NOMO-1 treated with DMSO at 0.1 percent for 48 hours (cell line): ENCODE data around the gene ADAM8.

Experiments used
- DNase-seq: peaks from one replicate; lab custom pipeline; 2025; ENCODE audit not compliant: unreplicated experiment; lab: John Stamatoyannopoulos, UW

The ADAM8 gene

DNA sequence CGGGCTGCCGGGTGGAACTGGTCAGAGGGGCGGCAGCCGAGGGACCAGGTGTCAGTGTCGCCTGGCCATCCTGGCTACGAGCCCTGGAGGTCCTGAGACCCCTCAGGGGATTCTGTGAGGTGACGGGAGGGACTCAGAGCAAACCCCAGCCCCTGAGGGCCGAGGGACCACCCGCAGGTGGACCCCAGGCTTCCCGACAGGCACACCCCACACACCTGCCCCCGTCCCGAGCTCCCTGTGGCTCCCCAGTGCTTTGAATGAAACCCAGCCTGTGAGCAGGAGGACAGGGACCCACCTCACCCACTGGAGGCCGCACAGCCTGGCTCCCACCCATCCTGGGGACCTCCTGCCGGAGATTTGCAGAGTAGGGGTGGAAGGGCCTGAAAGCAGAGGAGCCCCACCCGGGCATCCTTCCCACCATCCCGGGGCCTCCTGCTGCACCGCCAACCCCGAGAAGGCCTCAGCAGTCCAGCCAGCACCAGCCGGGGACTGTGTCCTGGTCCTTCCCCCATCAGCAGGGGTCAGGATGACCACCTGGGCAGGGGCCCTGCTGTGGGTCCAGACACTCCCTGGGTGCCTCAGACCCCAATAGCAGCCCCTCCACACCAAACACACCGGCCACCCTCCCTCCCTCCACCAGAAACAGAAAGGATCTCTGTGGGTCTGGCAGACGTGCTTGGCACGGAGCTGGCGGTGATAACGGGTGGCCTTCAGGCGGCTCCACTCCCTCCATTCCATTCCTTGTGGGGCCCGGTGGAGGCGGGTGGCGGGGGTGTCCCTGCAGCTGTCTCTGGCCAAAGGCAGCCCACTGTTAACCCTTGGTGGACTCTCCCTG, 25.1 kb downstream of the ADAM8 start:
- no peak for DNase-seq

DNA sequence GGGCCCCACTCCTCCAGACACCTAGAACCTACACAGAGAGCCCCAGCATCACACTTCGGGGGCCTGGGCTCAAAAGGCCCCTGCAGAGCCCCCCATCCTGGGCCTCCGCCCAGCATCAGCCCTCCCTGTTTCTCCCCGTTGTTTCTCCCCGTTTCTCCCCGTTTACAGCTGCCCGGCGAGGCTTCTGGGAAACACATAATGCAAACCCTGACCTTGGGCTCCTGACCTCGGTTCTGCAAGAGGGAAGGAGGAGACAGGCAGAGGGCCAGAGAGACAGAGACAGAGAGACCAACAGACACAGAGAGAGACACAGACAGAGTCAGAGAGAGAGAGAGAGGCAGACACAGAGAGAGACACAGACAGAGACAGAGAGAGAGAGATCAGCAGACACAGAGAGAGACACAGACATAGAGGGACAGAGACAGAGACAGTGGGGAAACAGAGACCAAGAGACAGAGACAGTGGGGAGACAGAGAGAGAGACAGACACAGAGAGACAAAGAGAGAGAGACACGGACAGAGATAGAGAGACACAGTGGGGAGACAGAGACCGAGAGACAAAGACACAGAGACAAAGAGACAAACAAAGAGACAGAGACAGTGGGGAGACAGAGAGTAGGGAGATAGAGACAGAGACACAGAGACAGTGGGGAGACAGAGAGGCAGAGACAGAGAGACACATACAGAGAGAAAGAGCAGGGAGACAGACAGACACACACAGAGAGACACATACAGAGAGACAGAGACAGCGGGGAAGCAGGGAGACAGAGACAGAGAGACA, 26.5 kb downstream of the ADAM8 start:
- DNase-seq, result no peak

DNA sequence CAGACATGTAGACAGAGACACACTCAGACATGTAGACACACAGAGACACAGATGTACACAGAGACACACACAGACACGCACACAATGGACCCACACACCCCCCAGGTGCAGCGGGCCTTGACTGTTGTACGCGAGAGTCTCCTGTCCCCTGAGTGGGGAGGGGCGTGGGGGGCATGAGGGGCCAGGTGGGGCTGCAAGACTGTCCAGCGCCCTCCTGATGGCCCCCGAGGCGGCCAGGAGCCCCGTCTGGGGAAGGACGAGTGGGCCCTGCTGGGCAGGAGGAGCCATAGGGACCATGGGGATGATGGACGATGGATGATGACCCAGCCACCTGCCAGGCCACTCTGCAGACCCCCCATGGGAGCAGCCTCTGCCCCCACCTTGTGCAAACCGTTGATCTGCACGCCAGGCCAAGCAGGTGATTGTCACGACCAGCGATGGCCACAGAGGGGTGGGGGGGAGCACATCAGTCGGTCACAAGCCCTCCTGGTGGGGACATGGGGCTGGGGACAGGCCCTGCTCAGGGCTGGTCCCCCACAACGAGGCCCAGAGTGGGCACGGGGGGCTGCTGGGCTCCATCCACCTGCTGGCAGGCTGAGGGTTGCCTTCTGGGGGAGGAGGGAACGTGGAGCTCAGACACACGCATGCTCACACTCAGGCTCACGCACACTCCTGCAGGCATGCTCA, 27.4 kb downstream of the ADAM8 start:
- DNase-seq, result no peak

DNA sequence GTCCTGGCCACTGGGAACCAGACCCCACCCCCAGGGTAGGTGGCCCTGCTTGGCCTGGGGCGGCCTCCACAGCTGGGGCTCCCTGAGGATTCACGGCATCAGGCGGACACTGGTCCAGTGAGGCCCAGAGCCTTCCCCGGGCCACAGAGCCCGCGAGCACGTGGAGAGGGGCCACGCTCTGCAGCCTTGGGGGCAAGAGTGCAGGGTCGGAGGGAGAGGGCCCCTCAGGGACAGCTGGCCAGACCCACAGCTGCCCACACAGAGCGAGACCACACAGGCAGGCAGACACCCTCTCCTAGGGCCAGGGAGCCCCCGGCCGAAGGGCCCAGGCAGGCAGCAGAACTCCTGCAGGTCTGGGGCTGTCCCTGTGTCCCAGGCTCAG, 28.3 kb downstream of the ADAM8 start:
- no peak for DNase-seq

DNA sequence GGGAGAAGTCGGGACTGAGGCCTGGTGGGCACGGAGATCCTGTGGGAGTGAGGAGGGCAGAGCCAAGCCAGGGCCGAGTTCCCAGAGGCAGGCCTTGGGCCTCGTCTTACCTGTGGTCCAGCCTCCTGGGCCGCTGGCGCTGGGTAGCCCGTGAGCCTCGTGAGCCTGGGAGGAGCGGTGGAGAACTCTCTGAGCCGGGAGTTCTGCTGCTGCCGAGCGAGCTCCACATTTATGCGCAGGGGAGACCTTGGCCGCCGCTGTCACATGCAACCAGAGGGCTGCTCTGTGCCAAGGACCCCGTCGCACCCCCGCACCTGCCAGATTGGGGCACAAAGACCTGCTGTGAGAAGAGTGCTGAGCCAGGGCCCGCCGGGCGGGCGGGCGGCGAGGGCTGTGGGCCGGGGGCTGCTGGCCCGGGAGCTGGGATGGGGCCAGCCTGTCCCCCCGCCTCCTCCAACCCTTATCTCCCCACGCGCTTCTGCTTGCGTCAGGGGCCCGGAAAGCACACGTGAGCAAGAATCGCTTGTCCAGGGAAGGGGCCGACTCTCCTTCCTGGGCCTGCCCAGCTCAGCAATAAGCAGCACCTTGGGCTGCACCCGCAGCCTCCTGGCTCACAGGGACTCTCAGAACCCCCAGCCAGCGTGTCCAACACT, 28.9 kb downstream of the ADAM8 start:
- no peak for DNase-seq

DNA sequence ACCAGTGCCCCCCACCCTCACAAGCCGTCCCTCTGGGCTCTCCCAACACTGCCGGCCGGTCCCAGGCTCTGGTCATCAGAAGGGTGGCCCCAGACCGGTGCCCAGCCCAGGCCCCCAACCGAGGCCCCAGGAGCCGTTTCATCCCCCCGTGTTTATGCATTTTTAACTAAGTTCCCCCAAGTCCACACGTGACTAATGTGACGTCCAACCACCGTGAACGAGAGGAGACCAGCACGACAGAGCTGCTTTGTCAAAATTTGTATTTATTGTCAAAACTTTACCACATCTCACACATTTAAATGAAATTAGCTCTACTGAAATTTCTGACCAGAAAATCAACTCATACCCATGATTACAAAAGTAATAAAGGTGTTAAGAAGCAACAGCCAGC, 30.4 kb downstream of the ADAM8 start:
- no peak for DNase-seq

DNA sequence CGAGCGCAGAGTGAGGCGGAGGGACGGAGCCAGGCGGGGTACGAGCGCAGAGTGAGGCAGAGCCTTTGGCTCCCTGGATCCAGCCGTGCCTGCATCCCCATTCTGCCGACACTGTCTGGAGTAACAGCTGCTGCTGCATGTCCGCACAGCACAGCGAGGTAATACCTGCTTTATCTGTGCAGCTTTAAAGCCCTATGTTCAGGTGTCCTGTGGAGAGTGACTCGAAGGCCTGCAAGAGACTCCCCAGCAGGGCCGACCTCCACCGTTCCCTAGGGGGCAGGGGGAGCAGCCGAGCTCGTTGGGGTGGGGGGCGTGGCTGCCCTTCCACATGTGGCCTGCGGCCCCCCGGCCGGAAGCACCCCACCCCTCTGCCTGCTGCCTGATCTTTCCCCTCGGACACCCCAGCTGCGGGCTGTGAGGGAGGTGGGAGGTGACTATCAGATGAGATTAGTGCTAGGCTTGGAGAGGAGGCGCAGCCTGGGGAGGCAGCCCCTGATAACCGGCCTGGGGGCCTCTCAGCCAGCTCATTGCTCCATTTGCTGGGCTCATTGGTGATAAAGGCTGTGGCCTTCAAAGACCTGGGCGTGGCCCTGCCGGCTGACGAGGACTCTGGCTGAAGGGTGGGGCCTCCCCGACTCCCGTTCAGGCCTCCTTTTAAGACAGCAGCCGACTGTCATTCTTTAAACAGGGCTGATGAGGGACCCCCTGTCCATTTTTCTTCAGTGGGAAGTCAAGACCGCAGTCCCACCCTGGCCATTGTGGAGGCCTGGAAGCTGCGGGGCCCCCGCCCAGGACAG, 31.0 kb downstream of the ADAM8 start:
- DNase-seq, result peak; percentile 19

DNA sequence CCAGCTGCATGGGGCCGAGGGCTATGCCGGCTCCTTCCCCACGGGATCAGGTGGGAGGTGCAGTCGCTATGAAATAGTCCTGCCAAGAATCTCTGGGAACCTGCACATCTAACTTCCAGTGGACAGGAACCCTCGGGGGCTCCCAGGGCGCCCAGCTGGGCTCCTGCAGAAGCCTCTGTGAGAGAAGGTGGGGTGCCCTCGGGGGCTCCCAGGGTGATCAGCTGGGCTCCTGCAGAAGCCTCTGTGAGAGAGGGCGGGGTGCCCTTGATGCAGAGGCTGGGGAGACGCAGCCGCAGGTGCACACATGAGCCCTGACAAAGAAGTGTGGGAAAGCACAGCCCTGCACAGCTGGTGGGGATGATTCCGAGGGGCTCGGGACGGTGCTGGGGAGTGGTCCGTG, 33.1 kb downstream of the ADAM8 start:
- no peak for DNase-seq

DNA sequence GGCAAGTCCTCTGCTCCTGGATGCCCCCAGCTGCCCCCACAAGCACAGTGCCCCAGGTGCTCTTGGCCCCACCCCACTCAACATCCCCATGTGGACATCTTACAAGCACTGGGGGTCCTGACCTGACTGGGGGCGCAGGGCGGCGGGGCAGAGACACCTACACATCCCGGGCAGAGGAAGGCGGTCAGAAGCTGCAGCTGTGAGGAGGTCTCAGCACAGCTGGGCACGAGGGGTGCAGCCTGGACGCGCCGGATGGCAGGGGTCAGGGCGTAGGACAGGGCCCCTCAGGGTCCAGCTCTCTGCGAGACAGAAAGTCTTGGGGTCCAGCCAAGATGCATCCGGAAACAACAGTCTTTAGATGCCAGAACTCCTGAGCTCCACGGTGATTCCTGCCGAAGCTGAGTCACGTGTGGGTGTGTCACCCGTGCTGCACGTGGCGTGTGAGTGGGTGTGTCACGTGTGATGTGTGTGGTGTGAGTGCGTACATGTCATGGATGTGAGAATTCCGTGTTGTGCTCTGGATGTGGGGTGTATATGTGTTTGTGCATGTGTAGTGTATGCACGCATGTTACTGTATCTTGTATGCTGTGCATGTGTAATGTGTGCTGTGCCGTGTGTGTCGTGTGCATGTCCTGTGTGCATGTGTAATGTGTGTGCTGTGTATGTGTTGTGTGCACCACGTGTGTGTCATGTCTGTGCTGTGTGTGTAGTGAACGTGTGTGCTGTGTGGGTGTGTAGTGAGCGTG, 33.9 kb downstream of the ADAM8 start:
- no peak for DNase-seq

DNA sequence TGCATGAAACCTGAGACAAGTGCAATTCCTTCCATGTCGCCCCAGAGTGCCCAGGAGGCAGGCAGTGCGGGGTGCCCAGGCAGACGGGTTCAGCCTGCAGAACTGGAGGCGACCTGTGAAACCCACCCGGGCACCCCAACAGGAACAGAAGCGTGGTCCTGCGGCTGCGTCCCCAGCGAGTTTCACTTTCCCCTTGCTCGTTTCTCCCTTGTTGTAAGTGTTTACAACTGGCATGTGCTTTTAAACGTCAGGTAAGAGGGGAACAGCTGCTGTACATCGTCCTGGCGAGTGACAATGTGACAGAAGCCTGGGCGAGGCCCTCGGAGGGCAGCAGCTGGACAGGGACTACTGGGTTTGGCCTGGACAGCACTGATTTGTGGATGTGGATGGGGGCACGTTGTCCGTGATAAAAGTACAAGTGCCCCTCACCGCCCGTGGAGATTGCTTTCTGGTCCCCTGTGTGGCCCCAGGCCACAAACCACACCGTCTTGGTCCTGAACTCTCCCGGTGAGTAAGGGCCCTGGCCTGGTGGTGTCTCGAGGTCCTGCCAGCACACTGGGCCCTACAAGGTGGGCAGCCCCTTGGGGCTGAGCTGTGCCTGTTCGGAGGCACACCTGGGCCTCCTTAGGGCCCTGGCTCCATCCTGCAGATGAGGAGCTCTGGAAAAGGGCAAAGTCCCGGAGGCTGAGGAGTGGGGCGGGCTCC, 35.0 kb downstream of the ADAM8 start:
- DNase-seq, result no peak

DNA sequence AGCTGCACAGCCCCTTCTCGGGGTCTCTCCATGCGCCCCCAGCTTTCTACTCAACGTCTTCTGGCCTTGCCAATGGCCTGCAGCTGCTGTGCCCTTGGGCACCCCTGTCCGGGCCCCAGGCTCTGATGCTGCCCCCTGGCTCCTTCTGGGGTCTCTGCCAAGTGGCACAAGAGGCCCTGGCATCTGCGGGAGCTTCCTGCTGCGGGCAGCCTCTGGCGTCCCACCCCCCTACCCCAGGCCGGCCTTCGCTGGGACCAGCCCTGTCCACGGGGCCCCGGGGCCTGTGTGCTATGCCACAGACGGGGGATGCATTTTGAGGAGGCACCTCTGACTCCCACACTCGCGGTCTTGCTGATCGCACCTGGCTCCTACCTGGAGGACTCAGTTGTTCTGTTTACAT, 36.7 kb downstream of the ADAM8 start:
- no peak for DNase-seq

DNA sequence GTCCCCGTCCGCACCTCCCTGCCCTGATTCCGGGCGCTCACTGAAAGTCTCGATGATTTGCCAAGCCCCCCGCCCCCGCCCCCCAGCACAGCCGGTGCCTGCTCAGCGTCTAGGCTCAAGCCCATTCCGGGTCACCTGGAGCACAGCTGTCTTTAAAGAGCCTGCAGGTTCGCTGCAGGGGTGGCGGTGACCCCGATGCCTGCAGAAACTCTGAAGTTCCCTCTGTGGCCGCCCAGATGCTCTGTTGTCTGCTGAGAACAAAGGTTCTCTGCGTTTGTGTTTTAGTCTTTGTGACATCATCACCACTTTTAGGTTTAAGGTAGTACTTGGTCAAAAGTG, 38.2 kb downstream of the ADAM8 start:
- no peak for DNase-seq

DNA sequence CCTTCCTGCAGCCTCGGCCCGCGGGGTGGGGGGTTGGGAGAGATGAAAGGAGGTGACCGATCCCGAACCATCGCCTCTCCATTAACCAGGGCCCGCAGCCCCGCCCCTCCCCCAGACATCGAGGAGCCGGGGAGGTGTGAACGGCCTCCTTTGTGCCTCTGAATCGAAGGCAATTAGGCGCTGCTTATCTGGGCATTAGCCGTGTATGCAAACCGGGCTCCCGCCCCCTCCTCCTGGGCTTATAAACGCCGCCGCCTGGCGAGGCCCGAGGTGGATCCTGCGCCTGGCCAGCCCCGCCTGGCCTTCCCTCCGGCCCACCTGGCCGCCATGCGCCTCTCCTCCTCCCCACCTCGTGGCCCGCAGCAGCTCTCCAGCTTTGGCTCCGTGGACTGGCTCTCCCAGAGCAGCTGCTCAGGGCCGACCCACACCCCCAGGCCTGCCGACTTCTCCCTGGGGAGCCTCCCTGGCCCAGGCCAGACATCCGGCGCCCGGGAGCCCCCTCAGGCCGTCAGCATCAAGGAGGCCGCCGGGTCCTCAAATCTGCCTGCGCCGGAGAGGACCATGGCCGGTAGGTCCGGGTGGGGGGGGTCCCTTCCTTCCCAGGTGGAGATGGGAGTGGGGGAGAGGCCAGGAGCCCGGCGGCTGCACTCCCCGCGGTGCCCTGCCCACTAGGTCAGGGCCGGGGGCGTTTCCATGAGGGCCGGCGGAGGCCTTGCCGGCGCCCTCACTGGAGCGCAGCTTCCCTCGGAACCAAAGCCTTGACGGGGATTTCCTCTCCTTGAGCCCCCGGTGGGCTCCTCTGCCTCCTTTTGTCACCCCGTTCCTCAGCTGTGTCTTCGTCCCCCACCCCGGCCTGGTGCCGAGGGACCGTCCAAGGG, 38.8 kb downstream of the ADAM8 start, which contains the start of gene VENTX:
Gene VENTX (plus strand): TSS at position 268 of the 878 bp plus-strand sequence. CDS start 60 bp downstream, at position 328.
- no peak for DNase-seq

DNA sequence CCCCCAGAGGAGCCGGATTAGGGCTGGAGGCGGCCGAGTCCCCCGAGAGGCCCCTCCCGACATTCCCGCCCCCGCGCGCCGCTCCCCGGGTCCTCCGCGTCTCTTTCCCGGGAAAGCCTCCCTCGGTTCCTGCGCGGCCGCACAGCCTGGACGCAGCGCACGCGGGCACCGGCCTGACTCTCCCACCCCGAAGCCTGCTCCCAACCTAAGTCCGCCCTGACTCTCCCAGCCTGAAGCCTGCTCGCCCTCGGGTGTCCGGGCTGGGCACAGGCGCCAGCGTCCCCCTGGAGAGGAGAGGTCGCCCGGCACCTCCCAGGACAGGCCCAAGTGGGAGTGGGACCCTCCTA, 39.5 kb downstream of the ADAM8 start:
- DNase-seq, result no peak

DNA sequence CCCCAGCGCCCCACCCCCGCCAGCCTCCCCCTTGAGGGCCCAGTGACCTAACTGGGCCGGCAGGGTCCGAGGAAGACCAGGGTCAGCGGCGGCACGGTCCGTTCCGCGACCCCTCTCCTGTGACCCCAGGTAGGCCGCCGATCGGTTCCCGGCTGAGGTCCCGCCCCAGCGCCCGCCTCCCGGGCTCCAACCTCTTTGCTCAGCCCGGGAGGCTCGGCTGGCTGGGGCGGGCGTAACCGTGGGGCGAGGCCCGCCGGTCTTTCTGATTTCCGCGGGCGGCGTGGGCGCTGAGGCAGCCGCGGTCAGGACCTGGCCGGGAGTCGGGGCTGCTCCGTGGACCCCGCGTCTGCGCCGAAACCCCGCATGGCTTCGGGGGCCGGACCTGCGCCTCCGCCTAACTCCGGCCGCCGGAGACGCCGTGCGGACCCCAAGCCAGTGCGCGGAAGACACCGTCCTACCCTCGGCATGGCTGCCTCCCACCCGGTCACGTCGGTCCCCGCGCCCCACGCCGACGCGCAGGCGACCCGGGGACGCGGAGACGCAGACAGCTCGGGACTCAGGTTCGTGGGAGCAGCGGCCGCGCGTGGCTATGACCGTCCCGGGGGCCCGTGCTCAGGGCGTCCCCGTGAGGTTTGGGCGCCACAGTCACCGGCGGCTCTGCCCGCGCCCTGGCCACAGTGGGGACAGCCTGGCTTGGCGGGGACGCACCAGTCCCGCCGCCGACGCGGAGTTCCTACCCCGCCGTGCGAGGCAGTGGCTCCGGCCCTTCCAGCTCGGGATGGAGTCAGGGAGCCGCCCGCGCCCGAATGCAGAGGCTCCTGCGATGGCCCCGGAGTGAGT, 40.0 kb downstream of the ADAM8 start:
- no peak for DNase-seq

DNA sequence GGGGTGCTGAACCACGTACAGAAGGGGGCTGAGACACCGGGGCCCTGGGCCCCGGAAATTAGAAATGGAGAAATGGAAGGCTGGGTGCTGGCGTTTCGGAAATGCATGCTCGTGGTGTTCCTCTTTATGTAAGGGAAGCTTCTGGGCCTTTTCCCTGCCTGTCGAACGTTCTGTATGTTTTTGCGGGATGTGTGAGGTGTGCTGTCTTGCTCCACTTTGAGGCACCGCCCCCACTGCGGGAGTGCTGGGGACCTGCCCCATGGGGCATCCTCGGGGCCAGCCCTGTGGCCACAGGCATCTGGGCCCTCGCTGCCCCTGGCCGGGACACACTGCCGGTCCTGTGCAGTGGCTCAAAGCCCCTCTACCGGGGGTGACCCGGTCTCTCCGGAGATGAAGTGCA, 40.7 kb downstream of the ADAM8 start:
- DNase-seq, result no peak

DNA sequence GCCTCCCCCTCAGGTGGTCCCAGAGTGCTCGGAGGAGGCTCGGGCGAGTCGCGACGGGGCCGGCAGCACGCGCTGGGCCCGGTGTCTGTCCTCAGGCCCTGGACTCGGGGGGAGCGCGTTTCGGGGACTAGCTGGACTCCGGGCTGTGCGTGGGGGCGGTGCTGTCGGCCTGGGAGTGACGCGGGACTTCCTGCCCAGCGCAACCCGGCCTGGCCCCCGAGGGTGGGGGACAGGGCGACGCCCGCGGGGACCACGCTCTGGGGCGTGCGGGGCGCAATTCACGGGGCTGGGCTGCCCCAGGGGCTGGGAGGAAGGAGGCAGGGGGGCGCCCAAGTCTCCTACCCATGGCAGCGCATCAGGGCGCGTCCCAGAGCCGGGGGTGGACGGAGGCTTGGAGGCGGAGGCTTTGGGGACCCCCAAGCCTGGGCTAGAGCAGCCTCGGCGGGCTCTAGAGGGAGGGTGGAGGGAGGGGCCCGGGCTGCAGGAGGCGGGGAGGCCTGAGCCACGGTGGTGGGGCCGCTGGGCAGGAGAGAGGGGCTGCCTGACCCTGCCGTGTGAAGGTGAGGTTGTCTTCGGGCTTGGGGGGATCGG, 41.3 kb downstream of the ADAM8 start:
- no peak for DNase-seq
